ACC112 (cell line): ENCODE results near the gene CDH15.
A peak's percentile ranks its signal among the peaks of the same experiment; 100 is the strongest.
"Not testable (repeated sequence)": the region's sequence is repeated elsewhere in the genome, so short reads cannot be mapped to it uniquely, and the experiment has no call there.

Source experiments
- H2AFZ ChIP-seq: fragments of 200-600 bp; sonication (generic); one replicate; pipeline ENCODE4 v1.6.0; 2017; ENCODE audit warnings: antibody characterized with exemption, low read length; ENCODE audit not compliant: unreplicated experiment
- H3K27ac ChIP-seq: fragments of 200-600 bp; sonication (generic); 2 replicates; pipeline ENCODE4 v1.5.1; 2014; ENCODE audit warnings: low read depth, mild to moderate bottlenecking, antibody characterized with exemption, low read length, moderate library complexity
- H3K27me3 ChIP-seq: fragments of 200-600 bp; sonication (generic); 2 replicates; pipeline ENCODE4 v1.6.1; 2014; ENCODE audit warnings: mild to moderate bottlenecking, antibody characterized with exemption, low read length, moderate library complexity, mixed read lengths; ENCODE audit not compliant: insufficient read depth
- H3K36me3 ChIP-seq: fragments of 200-600 bp; sonication (generic); 2 replicates; pipeline ENCODE4 v1.6.1; 2016; ENCODE audit warnings: mild to moderate bottlenecking, antibody characterized with exemption, low read length, moderate library complexity, mixed read lengths; ENCODE audit not compliant: insufficient read depth
- H3K4me1 ChIP-seq: fragments of 200-600 bp; sonication (generic); one replicate; pipeline ENCODE4 v1.6.1; 2016; ENCODE audit warnings: low read length, mixed read lengths; ENCODE audit not compliant: insufficient read depth, unreplicated experiment, control insufficient read depth
- H3K4me3 ChIP-seq: fragments of 200-600 bp; sonication (generic); 2 replicates; pipeline ENCODE4 v1.5.1; 2014; ENCODE audit warnings: mild to moderate bottlenecking, low read depth, low read length
- H3K79me2 ChIP-seq: fragments of 200-600 bp; sonication (generic); one replicate; pipeline ENCODE4 v1.6.0; 2016; ENCODE audit warnings: low read length; ENCODE audit not compliant: control insufficient read depth, unreplicated experiment, insufficient read depth

Gene CDH15

DNA sequence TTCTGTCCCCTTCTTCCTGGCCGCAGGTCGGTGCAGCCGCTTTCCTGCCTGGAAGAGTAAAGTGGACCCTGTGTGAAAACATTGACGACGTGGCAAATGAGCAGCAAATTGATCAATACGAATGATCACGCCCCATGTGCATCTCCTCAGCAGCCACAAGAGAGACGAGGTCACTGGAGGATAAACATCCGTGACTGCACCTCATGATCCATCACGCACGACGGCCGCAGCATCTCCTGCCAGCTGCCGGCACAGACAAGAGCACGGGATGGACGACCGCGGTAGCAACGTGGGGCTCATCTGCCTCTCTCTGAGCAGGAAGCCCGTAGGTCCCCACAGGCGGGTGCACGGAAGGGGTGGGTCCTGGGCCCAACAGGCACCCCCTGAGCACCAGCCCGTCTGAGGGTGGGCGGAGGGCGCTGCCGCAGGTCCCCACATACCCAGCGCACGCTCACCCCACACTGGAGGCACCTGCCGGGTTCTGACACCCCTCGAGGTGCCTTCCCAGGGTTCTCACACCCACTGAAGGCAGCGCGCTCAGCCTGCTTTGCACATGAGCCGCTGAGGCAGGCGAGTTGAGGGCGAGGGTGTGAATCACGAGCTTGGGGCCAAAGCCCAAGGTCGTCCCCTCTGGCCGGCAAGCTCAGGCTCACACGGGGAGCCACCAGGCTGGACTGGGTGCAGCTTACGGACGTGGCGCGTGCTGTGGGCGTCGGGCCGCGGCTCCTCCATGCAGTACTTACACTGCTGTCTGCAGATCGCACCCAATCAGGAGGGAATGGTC, 12.3 kb upstream of the CDH15 start:
- Histone ChIP-seq H3K36me3 (no peaks in the 10 kb centered on the region), H2AFZ (no peak overlapping the region), H3K4me3 (no peak overlapping the region), H3K27ac (no peak overlapping the region), H3K27me3 (no peaks in the 10 kb centered on the region), H3K4me1 (peaks cover 22% of the 10 kb centered on the region), H3K79me2 (no peaks in the 10 kb centered on the region)

DNA sequence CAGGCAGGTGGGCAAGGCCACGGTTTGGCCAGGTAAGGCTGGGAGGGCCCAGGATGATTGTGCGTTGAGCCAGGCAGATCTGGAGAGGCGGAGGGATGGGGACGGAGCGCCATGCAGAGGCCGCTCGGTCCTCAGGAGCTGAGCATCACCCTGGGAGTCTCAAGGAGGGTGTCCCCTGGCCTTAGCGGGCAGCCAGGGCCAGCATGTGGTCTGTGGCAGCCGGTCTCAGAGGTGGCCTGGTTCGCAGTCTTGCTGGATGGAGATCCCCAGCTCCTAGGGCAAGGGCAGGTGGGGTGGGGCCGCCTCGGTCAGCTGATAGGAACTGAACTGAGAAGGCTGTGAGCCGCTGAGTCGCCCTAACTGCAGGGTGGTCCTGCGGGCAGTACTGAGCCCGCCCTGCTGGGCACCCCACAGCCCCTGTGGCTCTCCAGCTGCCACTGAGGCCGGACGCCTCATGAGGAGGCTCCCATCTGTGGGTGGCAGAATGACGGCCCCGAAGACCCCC, 11.6 kb upstream of the CDH15 start:
- Histone ChIP-seq H3K79me2 (no peaks in the 10 kb centered on the region), H3K4me3 (no peak overlapping the region), H3K4me1 (peaks cover 16% of the 10 kb centered on the region), H2AFZ (no peak overlapping the region), H3K36me3 (no peaks in the 10 kb centered on the region), H3K27ac (no peak overlapping the region), H3K27me3 (no peaks in the 10 kb centered on the region)

- H3K4me3 ChIP-seq, result no peak overlapping the region
- H2AFZ ChIP-seq, result no peak overlapping the region
- H3K27ac ChIP-seq, result no peak overlapping the region
- H3K4me1 ChIP-seq, result peaks cover 4% of the 10 kb centered on the region
- H3K36me3 ChIP-seq, result no peaks in the 10 kb centered on the region
- H3K27me3 ChIP-seq, result no peaks in the 10 kb centered on the region
- no peaks in the 10 kb centered on the region for H3K79me2 ChIP-seq
These were observed 10.4 kb upstream of the CDH15 start for GRCh38 chr16:89160977-89161701.

GRCh38 chr16:89161763-89162713, 9.5 kb upstream of the CDH15 start:
- no peaks in the 10 kb centered on the region for H3K36me3 ChIP-seq
- H3K27ac ChIP-seq, result no peak overlapping the region
- peaks cover 6% of the 10 kb centered on the region for H3K4me1 ChIP-seq
- no peak overlapping the region for H2AFZ ChIP-seq
- no peak overlapping the region for H3K4me3 ChIP-seq
- H3K27me3 ChIP-seq, result no peaks in the 10 kb centered on the region
- H3K79me2 ChIP-seq, result no peaks in the 10 kb centered on the region

DNA sequence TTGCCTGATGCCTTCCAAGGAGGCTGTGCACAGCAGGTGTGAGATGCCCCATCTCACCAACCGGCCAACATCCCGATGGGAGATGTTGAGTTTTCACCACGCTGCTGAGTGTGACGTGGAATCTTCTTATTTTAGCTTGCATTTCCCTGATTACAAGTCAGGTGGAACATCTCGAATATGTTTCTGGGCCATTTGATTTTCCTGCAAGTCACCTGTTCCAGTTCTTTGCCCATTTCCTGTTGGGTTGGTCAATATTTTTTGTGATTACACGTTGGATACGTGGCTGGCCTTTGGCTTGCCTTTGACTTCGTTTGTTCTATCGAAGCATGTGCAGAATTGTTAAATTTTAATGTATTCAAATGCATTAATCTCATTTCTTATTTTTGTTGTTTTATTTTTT, 8.3 kb upstream of the CDH15 start:
- H3K27me3 ChIP-seq, result no peaks in the 10 kb centered on the region
- H3K4me1 ChIP-seq, result peaks cover 9% of the 10 kb centered on the region
- no peaks in the 10 kb centered on the region for H3K79me2 ChIP-seq
- no peaks in the 10 kb centered on the region for H3K36me3 ChIP-seq
- no peak overlapping the region for H3K27ac ChIP-seq
- H3K4me3 ChIP-seq, result no peak overlapping the region
- H2AFZ ChIP-seq, result no peak overlapping the region

DNA sequence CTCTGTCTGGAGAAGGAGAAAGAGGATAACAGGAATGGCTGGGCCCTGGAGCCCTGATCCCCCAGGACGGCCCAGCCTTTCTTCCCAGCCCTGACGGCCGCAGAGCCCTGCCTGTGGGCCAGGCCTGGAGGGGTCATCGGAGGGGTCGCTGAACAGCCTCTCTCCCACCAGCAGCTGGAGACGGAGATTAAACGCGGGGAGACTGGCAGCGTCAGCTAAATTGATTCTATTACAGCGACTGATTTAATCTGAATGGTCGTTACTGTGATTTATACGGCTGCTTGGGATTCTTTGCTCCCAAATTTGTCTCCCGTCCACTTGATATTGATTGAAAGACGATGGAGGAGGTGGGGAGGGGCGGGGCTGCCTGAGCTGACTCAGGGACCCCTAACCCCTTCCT, 7.1 kb upstream of the CDH15 start:
- Histone ChIP-seq H2AFZ (peak overlapping the region; percentile 1), H3K27me3 (no peaks in the 10 kb centered on the region), H3K4me1 (peaks cover 9% of the 10 kb centered on the region), H3K79me2 (no peaks in the 10 kb centered on the region), H3K4me3 (no peak overlapping the region), H3K27ac (no peak overlapping the region), H3K36me3 (no peaks in the 10 kb centered on the region)

- peaks cover 5% of the 10 kb centered on the region; the same call in 1 of the 2 replicates for H3K27me3 ChIP-seq
- H3K79me2 ChIP-seq, result no peaks in the 10 kb centered on the region
- no peak overlapping the region for H2AFZ ChIP-seq
- no peaks in the 10 kb centered on the region for H3K36me3 ChIP-seq
- H3K27ac ChIP-seq, result no peak overlapping the region
- peaks cover 9% of the 10 kb centered on the region for H3K4me1 ChIP-seq
- H3K4me3 ChIP-seq, result no peak overlapping the region
These were observed 6.5 kb upstream of the CDH15 start for GRCh38 chr16:89164847-89165680.

DNA sequence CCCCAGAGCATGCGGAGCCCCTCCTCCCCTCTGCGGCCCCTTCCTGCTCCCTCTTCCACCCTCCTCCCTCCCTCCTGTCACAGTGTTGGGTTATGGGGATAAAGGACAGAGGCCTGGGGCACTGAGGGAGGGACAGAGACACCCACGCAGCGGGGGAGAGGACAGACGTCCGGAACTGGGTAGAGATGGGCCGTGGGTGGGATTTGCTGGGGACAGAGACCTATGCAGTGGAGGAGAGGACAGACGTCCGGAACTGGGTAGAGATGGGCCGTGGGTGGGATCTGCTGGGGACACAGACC, 5.9 kb upstream of the CDH15 start:
- not testable (repeated sequence) for H3K4me1 ChIP-seq, H3K36me3 ChIP-seq, H2AFZ ChIP-seq, H3K27ac ChIP-seq, H3K4me3 ChIP-seq, H3K79me2 ChIP-seq
- H3K27me3 ChIP-seq, result peaks cover 11% of the 10 kb centered on the region

DNA sequence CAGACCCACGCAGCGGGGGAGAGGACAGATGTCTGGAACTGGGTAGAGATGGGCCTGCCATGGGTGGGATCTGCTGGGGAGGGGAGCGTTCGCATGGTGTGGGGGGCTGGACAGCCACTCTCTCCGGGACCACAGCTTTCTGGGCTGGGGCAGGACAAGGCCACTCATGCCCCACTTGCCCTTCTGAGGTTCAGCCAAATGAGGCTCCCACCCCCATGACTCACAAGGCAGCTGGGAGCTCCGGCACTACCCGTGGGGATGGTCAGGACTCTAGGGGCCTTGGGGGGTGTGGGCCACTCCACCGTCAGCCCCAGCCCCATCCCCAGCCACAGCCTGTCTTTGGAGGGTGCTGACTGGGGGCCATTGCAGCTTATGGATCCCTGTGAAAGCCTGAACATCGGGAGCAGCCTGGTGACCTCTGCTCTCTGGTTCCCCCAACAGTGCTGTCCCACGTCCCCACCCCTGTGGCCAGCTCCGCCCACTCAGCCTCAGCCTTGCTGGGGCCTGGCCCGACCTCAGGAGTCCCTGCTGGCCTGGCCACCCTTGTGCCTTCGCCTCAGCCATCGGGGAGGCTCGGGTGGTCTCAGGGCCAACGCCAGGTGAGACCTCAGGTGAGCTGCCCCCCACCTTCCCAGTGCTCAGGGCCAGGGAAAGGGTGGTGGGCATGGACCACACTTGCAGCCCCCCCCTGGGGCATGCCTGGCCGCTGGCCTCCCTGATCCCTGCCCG, 4.7 kb upstream of the CDH15 start:
- H3K79me2 ChIP-seq, result no peaks in the 10 kb centered on the region
- H3K4me1 ChIP-seq, result peaks cover 9% of the 10 kb centered on the region
- H2AFZ ChIP-seq, result peak overlapping the region; percentile 40
- peaks cover 15% of the 10 kb centered on the region for H3K27me3 ChIP-seq
- no peak overlapping the region for H3K27ac ChIP-seq
- H3K36me3 ChIP-seq, result no peaks in the 10 kb centered on the region
- H3K4me3 ChIP-seq, result no peak overlapping the region
